Measurements from ENCODE around the gene FER.
A peak's percentile ranks its signal among the peaks of the same experiment; 100 is the strongest.

The FER gene

DNA sequence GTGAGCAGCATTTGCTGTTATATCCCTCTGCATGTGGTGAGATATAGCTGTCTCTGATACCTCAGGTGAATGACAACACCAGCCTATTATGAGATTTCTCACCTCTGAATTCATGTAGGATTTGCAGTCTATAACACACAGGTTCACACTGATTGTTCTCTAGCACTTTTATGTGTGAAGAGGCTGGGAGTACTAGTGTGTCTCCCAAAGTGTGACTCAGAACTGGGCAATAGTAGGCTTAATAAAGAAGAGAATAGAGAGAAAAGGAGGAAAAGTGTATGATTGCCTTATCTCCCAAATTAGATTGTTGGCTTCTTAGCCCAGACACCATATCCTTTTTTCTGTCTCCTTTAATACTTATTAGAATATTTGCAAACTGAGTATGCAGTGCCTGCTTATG is 430.1 kb downstream of the FER start:
- DNase-seq (ENCODE audit: low read depth): no peak

DNA sequence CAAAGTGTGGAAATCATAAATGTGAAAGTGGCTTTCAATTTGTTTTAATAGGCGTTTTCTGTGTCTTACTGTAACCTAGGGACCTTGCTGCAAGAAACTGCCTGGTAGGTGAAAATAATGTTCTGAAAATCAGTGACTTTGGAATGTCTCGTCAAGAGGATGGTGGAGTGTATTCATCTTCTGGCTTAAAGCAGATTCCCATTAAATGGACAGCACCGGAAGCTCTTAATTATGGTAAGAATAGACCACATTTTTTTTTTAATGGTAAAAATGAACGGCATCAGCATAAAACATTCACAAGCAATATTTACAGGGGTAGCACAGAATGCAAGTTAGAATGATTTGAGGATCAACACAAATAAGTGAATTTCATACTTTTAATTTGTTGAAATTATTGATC is 433.0 kb downstream of the FER start:
- DNase-seq (ENCODE audit: low read depth): no peak

DNA sequence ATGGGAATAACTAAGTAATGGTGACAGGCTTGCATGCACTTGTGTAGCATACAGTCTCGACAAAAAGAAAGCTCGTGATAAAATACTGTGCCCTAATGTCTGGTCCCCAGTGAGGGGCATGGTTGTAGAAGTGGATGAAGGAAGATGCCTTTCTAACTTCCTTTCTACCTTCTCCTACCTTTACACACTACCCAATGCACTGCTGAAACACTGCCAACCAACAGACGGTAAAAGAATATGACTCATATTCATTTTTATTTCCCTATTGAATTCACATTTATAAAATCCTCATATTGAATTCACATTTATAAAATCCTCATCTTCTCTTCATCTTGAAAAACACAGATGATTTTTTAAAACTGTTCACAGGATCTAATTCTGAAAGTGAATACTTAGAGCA is 439.1 kb downstream of the FER start:
- no peak for DNase-seq (ENCODE audit: low read depth)

GRCh38 chr5:109191153-109191558 is 443.5 kb downstream of the FER start:
- DNase-seq (ENCODE audit: low read depth): peak; percentile 42

- no peak for DNase-seq (ENCODE audit: low read depth)
Observed at GRCh38 chr5:109192027-109192426, 444.3 kb downstream of the FER start.

DNA sequence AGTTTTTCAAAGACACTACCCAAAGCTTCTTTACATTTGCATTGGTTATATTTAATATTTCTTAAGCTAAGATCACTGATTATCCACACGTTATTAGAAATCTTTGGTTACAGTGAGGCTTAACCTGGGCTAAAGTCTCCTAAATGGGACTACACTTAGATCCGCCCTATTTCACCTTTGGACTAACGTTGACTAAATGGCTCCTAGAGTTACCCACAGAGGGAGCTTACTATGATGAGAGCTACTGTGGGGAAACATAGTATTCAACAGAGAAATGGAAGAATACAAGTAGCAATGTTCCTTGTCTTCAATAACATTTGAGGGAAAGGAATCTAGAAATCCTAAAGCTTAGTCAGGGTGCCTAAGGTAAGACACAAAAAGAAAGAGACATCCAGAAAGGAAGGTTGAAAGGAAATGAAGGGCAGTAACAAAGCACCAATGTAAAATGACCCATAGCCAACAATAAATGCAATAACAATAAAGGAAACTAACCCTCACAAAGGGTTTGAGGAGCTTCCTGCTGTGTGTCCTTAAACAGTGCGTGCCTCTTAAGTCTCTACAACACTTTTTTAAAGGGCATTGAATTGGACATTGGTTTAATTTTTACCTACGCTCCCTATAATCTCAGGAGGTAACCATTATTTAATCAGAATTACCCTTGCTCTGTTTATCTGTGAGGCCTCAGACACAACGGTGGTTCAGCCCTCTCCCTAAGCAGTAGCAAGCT is 445.0 kb downstream of the FER start:
- DNase-seq (ENCODE audit: low read depth): no peak

GRCh38 chr5:109195667-109196066 is 448.0 kb downstream of the FER start:
- DNase-seq (ENCODE audit: low read depth): no peak

- DNase-seq (ENCODE audit: low read depth): peak; percentile 24
Observed at GRCh38 chr5:109196087-109196822, 448.6 kb downstream of the FER start.

DNA sequence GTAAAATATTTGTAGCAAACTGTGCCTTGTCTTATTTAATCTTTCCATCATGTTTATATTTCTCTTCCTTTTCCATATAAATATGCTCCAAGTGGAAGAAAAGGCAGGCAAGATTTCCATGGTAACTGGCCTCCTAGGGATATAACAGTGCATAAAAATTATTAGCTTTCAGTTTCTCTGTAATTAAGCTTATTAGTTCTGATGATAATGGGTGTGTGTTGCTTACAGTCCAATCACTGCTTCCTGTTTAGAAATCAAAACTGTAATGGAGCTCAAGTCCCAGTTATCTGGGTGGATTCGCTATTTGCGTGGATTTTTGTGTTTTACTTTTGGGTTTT is 449.1 kb downstream of the FER start:
- no peak for DNase-seq (ENCODE audit: low read depth)

DNA sequence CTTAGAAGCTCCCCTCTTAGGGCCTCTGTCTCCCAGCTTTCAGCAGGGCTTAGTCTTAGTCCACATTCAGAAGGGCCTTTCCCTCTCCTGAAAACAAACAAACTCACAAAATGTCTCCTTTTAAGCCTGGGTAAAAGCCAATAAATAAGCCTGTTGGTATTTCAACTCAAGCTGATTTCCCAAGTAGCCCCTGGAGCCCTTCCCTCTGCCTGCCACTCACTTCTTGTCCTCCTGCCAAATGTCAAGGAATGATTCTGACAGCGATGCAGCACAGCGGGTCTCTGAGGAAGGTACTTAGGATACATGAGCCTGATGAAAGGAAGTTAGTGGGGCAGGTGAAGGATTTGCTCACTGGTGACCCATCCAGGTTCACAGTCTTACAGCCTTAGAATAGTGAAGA is 451.6 kb downstream of the FER start:
- DNase-seq (ENCODE audit: low read depth): no peak

DNA sequence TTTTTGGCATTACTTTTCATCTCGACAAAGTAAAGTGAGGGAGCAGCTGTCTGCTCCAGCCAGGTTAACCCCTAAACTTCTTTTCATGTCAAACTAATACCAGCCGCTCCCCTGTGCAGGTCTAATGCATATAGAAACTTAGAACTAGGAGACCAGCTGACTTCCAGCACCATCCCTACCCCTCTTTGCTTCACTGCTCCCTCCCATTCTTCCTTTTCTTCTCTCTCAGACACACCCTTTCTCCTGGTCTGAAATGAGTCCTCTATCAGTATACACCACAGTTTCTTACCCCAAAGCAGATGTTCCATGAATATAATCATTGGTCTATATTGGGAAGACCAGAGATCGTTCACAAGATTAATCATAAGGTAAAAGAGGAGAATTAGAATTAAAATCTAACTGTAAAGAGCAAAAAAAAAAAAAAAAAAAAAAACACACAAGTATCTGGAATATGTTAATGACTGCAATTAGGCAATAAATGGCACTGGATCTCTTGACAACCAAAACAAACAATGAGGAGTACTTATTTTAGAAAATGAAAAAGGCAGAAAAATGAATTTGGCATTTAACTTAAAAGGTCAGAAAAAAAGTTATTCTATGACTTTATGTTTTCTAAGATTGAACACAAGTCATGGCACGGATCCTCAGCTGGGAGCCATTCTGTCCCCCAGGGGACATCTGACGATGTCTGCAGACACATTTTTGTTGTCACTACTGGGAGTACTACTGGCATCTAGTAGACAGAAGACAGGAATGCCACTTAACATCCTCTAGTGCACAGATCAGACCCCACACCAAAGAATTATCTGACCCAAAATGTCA is 452.3 kb downstream of the FER start:
- no peak for DNase-seq (ENCODE audit: low read depth)

DNA sequence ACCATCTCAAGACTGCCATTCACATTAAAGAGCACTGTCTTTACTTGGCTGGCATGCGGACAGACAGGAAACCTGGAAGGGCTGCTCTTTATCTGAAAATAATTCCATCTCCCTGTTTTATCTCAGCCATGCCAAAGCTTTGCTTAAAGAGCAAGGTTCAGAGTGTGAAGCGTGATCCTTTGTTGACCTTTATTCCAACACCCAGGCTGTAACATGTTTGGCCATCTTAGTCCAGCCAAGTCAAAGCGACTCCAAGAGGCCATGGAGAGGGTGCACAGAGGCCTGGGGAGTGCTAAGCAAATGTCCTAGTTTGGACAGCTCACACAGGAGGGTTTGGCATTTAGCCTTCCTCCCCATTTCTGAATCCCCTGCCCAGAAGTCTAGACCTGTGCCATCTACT is 467.3 kb downstream of the FER start:
- DNase-seq (ENCODE audit: low read depth): no peak

DNA sequence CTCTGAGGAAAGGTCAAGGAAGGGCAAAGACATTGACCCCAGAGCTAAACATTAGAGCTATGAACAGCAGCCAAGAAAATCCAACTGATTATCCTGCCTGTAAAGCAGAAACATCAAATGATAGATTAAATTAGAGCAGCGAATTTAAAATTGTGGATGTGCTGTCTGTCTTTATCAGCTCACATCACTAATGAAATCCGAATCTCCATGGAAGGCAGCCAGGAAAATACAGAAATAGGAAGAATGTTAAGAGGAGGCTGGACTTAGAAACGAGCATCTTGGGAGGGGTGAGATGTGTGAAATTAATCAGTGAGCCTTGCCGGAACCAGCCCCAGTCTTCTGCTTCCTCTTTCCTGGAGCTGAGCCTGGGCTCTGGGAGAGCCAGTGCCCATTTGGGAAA is 471.1 kb downstream of the FER start:
- no peak for DNase-seq (ENCODE audit: low read depth)

- no peak for DNase-seq (ENCODE audit: low read depth)
Observed at GRCh38 chr5:109223531-109223930, 475.8 kb downstream of the FER start.

GRCh38 chr5:109224276-109224882 is 476.7 kb downstream of the FER start:
- no peak for DNase-seq (ENCODE audit: low read depth)

DNA sequence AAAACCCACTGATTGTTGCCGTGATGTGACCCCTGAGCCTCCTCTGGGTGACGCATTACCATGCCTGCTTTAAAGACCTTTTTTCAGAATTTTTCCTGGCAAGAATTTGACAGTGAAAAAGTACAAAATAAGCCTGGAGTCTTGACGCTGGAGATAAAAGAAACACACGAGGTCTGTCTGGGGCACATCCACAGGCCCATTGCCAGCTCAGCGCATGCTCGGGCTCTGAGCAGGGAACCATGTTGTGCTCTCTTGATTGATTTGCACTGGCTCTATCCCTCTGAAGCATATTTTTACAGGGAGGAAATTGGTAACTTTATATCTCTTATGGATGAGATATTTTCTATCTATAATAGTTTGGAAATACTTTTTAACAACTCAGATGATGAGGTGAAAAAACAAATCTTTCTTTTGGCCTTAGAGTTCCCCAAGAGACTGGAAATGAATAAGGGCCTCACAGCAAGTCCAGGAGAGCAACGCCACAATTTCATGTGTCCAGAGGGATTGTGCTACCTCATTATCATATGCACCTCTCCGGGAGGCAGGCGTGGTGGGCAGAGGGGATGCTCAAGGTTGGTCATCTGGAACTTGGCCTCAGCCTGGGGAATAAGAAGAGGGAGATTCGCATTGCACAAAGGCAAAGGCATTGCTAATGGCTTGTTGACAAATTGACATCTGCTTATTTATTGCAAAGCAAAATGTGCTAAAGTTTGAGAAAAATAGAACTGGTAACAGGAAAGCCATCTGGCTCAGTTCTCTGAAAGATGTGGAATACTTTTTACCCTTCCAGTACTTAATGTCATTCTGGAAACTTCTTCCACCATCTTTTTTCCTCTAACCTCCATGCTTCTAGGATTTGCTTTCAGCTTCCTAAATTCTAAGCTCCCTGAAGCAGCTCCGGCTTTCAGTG is 478.3 kb downstream of the FER start:
- DNase-seq (ENCODE audit: low read depth): no peak

DNA sequence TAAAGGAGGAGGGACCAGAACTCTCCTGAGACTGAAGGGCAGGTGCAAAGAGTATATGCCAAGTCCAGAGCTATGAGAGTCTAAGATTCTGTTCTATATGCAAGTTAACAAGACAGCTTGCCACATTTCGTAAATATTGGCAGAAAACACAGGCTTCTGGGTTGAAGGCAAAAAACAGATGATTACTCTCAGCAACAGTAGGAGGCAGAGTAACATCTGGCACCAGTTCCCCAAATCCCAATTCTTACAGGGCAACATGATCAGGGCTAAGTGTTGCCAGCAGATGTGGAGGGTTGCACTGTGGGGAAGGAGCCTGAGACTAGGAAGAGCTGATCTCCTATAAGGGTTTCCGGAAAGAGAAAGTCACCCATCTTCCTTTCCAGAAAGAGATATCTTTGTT is 482.7 kb downstream of the FER start:
- no peak for DNase-seq (ENCODE audit: low read depth)

DNA sequence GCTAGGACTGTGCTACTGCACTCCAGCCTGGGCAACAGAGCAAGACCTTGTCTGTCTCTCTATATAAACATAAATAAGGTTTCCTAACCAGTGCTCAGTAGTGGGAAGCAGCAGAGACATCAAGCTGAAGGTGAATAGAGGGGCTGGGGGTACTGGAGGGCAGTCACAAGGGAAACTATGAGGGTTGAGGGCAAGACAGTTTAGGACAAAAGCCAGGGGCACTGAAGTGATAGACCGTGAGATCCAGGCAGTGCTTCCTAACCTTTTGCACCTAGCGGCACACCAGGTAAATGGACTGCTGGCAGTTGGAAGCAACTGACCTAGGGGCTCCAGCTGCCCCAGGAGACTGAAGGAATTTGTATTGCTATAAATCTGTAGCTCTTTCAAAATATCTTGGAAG is 483.6 kb downstream of the FER start:
- DNase-seq (ENCODE audit: low read depth): no peak

GRCh38 chr5:109234381-109234780 is 486.7 kb downstream of the FER start:
- DNase-seq (ENCODE audit: low read depth): no peak

GRCh38 chr5:109239456-109239855 is 491.8 kb downstream of the FER start:
- DNase-seq (ENCODE audit: low read depth): peak; percentile 1

GRCh38 chr5:109242518-109242917 is 494.8 kb downstream of the FER start:
- DNase-seq (ENCODE audit: low read depth): no peak

- no peak for DNase-seq (ENCODE audit: low read depth)
Observed at GRCh38 chr5:109246395-109246794, 498.7 kb downstream of the FER start.

All from ELR (cell line).